DMS153 treated with DMSO at 0.1 percent for 48 hours (cell line): ENCODE results near the gene PSMG2.
"Not testable (repeated sequence)": the region's sequence is repeated elsewhere in the genome, so short reads cannot be mapped to it uniquely, and the experiment has no call there.

Source experiments
- DNase-seq: peaks from one replicate; lab custom pipeline; 2025; ENCODE audit not compliant: unreplicated experiment; lab: John Stamatoyannopoulos, UW

The PSMG2 gene

DNA sequence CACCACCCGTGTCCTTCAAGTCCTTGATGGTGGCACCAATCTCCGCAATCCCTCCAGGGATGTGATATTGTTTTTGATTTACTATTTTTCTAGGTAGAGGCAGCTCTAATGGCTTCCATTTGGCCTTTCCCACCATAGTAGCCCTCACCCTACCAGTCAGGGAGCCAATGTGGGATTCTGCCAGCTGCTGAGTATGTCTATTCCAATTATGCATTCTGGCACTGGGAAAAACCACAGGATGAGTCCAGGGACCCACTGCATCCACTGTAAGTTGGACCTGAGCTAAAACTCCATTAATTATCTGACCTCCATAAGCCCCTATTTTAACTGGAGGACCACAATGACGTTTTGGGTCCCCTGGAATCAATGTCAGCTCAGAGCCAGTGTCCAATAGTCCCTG, 55.7 kb downstream of the PSMG2 start:
- not testable (repeated sequence) for DNase-seq

GRCh38 chr18:12765126-12765525, 62.3 kb downstream of the PSMG2 start:
- DNase-seq, result no peak

- no peak for DNase-seq
These were observed 62.7 kb downstream of the PSMG2 start for GRCh38 chr18:12765586-12765985.

- DNase-seq, result no peak
These were observed 64.2 kb downstream of the PSMG2 start for GRCh38 chr18:12766986-12767433.

DNA sequence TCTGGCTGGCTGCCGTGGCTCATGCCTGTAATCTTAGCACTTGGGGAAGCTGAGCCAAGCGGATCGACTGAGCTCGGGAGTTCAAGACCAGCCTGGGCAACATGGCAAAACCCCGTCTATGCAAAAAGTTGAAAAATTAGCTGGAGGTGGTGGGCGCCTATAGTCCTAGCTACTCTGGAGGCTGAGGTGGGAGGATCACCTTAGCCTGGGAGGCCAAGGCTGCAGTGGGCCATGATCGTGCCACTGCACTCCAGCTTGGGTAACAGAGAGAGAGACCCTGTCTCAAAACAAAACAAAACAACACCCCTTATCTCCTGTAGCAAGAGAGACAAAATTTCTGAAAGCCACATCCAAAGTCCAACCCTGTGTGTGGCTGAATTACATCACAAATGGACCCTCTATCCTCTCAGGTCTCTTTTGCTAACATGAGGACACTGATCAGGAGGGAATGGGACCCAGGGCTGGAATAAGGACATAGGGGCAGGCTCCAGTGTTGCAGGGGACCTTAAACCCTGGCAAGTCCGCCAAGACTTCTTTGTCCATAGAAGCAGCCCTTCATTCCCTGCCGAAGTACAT, 64.8 kb downstream of the PSMG2 start:
- no peak for DNase-seq

DNA sequence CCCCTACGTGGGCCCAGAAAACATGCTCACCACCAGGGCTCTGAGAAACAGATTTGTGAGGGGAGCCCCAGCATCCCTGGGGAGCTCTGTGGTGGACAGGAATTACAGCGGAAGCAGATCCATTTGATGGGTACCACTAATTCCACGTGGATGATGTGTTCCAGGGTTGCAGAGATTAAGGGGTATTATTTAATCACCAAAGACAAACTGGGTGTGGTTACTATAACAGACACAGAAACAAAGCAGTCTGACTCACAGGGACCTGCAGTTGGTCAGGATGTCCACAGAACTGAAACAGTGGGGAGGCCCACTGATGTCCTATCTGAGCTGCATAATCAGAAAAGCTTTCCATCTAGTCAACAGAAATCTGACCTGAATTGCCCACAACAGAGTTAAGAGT, 65.8 kb downstream of the PSMG2 start:
- no peak for DNase-seq

GRCh38 chr18:12769136-12769535, 66.3 kb downstream of the PSMG2 start:
- DNase-seq, result no peak

DNA sequence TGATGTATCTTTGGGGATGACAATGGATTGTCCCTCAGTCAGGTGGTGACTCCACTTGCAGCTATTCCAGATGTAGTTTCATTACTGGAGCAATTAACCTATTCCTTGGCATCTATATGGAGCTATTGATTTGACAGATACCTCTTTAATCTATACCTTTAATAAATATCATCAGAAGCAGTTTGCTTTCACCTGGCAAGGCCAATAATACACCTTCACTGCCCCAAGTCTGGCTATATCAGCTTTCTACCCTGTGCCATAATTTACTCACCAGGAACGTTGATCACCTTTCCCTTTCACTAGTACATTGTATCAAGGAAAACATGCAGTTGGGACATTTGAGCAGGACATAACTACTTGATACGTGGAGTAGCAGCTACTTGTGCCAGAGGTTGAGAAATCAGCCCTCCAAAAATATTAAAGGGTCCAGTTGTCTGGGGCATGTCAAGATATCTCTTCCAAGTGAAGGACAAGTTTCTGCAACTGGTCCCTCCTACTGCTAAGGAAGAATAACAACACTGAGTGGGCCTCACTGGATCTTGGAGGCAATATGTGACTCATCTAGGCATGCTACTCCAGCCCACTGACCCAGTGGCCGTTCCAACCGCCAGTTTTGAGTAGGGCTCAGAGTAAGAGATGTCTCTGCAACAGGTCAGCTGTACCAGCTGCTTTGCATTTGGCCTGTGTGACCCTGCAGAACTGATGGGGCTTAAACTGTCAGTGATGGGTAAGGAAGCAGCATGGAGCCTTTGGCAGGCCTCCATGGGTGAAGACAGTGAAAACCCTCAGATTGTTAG, 67.0 kb downstream of the PSMG2 start:
- DNase-seq, result no peak

DNA sequence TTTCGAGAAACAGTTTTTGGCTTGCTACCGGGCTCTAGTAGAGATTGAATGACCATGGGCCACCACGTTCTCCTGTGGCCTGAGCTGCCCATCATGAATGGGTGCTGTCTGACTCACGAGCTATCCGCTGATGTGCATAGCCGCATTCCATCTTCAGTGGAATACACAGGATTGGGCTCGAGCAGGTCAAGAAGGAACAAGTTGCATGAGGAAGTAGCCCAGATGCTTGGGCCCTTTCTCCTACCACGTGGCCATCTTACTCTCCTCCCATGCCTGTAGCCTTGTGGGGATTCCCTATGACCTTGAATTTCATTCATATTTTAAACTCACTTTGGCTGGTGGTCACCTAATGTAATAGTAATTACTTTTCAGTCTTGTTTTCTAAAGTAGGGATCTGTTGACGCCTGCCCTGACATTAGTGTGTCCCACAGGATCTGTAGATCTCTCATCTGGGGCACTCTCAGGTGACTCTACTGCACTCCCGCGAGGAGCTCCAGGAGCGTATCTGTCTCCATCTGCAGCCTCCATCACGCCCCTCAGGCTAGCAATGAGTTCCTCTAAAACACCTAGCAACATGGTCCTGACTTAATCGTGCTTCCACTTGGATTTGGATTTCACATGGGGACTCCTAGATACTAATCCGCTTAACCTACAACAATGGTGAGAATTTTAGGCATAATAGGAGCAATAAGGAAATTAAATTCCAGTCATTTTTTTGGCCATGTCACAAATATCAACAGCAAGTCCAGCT, 67.8 kb downstream of the PSMG2 start:
- no peak for DNase-seq

- no peak for DNase-seq
These were observed 69.3 kb downstream of the PSMG2 start for GRCh38 chr18:12772111-12772510.

DNA sequence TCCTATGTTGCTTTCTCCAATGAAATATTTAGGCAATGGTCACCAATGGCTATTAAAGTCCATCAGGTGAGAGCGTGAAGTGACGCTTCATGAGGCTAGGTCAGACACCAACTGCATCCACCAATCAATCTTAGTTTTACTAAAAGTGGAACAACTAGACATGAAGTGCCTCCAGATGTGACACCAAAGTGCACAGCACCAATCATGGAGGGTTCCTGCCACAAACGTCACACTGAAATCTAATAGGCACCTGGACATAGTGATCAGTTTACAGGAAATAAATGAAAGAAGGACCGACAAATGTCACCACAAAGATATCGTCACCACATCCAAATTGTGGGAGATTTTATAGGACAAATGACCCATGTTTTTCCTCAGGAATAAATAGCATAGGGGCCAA, 70.5 kb downstream of the PSMG2 start:
- DNase-seq, result no peak

- no peak for DNase-seq
These were observed 72.1 kb downstream of the PSMG2 start for GRCh38 chr18:12774982-12775381.
